K562 (cell line): ENCODE results near the gene SPHK1. TPM values are rescaled to one million over a fixed set of nuclear protein-coding genes. Genes with fewer than 3 reads are reported as not detected.

Experiments used
- ATAC-seq: fragments of 200-7000 bp; cut with Tn5 transposase; 3 replicates; pipeline ENCODE4 v1.9.1; 2020; ENCODE audit warnings: moderate library complexity
- BruUV-seq: library from RNA; stranded (reverse); fragments of 400-500 nt; replicated peaks from 2 replicates; lab custom pipeline; 2021; lab: Mats Ljungman, UMichigan
- CTCF ChIA-PET: fragments of 300-600 bp; formaldehyde crosslinking; extraction: SDS; loops from one replicate; lab custom pipeline; 2021; ENCODE audit warnings: low intra/inter-chr PET ratio; lab: Yijun Ruan, JAX
- POLR2A ChIA-PET: fragments of 300-600, 350-650 bp; sonication (Branson Sonifier 250); formaldehyde crosslinking; extraction: SDS; loops from one replicate; lab custom pipeline; 2021; ENCODE audit warnings: antibody characterized with exemption, inconsistent platforms; lab: Yijun Ruan, JAX
- DNase-seq, 4 experiments: peaks; one replicate each; pipeline versions ENCODE4 v3.0.0 to v3.0.0-alpha.2; 2011 to 2018; ENCODE audit warnings: low spot score in 3 of 4, mixed read lengths in 3 of 4; ENCODE audit errors: extremely low read depth in 1 of 4
- FAIRE-seq: peaks from 2 replicates; lab custom pipeline; 2011; peaks lifted over from hg19 to GRCh38; lab: Jason Lieb, UNC
- H2AFZ ChIP-seq: 2 replicates; pipeline ENCODE4 v1.6.0; 2011; ENCODE audit warnings: low read depth, low read length, control low read depth, inconsistent platforms
- H3K27ac ChIP-seq: fragments of 200-600 bp; 3 replicates; pipeline ENCODE4 v1.8.0; 2011; ENCODE audit warnings: low read depth, mild to moderate bottlenecking, control low read depth, inconsistent platforms, low read length, moderate library complexity, mixed read lengths; ENCODE audit errors: extremely low read depth
- H3K27me3 ChIP-seq, 2 experiments: fragments of 300-600 bp in 1 of 2; 2 replicates in 1 of 2; 3 replicates in 1 of 2; pipeline versions ENCODE4 v1.6.0 to v1.8.0; 2011; ENCODE audit warnings: inconsistent platforms in 2 of 2, low read length in 2 of 2, mild to moderate bottlenecking in 1 of 2, mixed read lengths in 1 of 2, moderate library complexity in 1 of 2; ENCODE audit not compliant: control insufficient read depth in 2 of 2, insufficient read depth in 2 of 2
- H3K36me3 ChIP-seq: fragments of 300-600 bp; 3 replicates; pipeline ENCODE4 v1.8.0; 2011; ENCODE audit warnings: mild to moderate bottlenecking, low read length, inconsistent platforms; ENCODE audit not compliant: control insufficient read depth, insufficient read depth
- H3K4me1 ChIP-seq, 2 experiments: fragments of 200-600 bp in 1 of 2; replicated peaks in 1 of 2; 2 replicates in 1 of 2; 3 replicates in 1 of 2; pipeline versions ENCODE4 v1.5.1 to v1.8.0; 2011; ENCODE audit warnings: inconsistent platforms in 2 of 2, low read length in 2 of 2, mild to moderate bottlenecking in 1 of 2, mixed read lengths in 1 of 2, moderate library complexity in 1 of 2; ENCODE audit not compliant: control insufficient read depth in 2 of 2, insufficient read depth in 2 of 2
- H3K4me2 ChIP-seq: 2 replicates; pipeline ENCODE4 v1.6.1; 2011; ENCODE audit warnings: low read length, control low read depth, inconsistent platforms, mixed read lengths; ENCODE audit not compliant: insufficient read depth
- H3K4me3 ChIP-seq: fragments of 200-600 bp; sonication (generic), shearing (Covaris generic); 2 replicates; pipeline ENCODE4 v1.5.1; 2016; ENCODE audit warnings: control low read depth, inconsistent platforms
- H3K79me2 ChIP-seq: fragments of 200-600 bp; 3 replicates; pipeline ENCODE4 v1.8.0; 2011; ENCODE audit warnings: low read length, inconsistent platforms; ENCODE audit not compliant: control insufficient read depth, insufficient read depth
- H3K9ac ChIP-seq, 2 experiments: 2 replicates each; pipeline versions ENCODE4 v1.6.0 to v1.6.1; 2011; ENCODE audit warnings: low read depth in 2 of 2, low read length in 2 of 2, control low read depth in 1 of 2, inconsistent platforms in 1 of 2, mild to moderate bottlenecking in 1 of 2, mixed read lengths in 1 of 2; ENCODE audit not compliant: insufficient read depth in 1 of 2
- H3K9me1 ChIP-seq: one replicate; pipeline ENCODE4 v1.6.0; 2011; ENCODE audit warnings: inconsistent platforms, mild to moderate bottlenecking, low read length, moderate library complexity; ENCODE audit not compliant: control insufficient read depth, insufficient read depth
- H3K9me3 ChIP-seq: replicated peaks from 2 replicates; pipeline ENCODE4 v1.5.1; 2011; ENCODE audit warnings: low read depth, low read length, inconsistent platforms; ENCODE audit not compliant: control insufficient read depth, insufficient read depth
- H4K20me1 ChIP-seq: replicated peaks from 2 replicates; pipeline ENCODE4 v1.6.1; 2011; ENCODE audit warnings: low read length, inconsistent platforms, mixed read lengths; ENCODE audit not compliant: control insufficient read depth, insufficient read depth
- NFYB ChIP-seq: IDR thresholded peaks from 2 replicates; pipeline ENCODE4 v1.6.1; 2011; ENCODE audit warnings: mild to moderate bottlenecking, moderate library complexity; ENCODE audit not compliant: insufficient read length; ENCODE audit errors: extremely low read depth
- POLR2G ChIP-seq: fragments of 200-400 bp; formaldehyde crosslinking; IDR thresholded peaks from 2 replicates; pipeline ENCODE4 v1.6.1; 2017; ENCODE audit warnings: low read depth, mild to moderate bottlenecking, antibody characterized with exemption, low read length, moderate library complexity
- SIRT6 ChIP-seq: IDR thresholded peaks from one replicate; pipeline ENCODE4 v1.6.1; 2012; ENCODE audit warnings: low read depth, mild to moderate bottlenecking, control low read depth, inconsistent platforms, low read length, moderate library complexity
- ZEB2 ChIP-seq: fragments of 450-650 bp; IDR thresholded peaks from 2 replicates; pipeline ENCODE4 v1.6.1; 2016
- WGBS: fragments of 100-300 bp; shearing (Covaris generic); methylation state at CpG from one replicate; pipeline ENCODE4 v1.1.6; 2016; ENCODE audit warnings: low coverage, mixed read lengths; ENCODE audit not compliant: insufficient coverage; ENCODE audit errors: missing lambda C conversion rate; 5-methylcytosine and 5-hydroxymethylcytosine counted together
- in situ Hi-C: fragments of 300-500 bp; cut with MboI; formaldehyde crosslinking; loops from 4 replicates; pipeline ENCODE4 v1.15.0; 2018; ENCODE audit warnings: inconsistent platforms, mixed read lengths
- intact Hi-C: fragments of 100-400 bp; cut with micrococcal nuclease; formaldehyde crosslinking; loops from 2 replicates; pipeline ENCODE4 v1.14.2; 2022
- polyA plus RNA-seq, 8 experiments: library from polyadenylated mRNA; depleted of rRNA in 4 of 8; stranded (reverse) in 5 of 8; unstranded in 3 of 8; fragments of >200 nt; fragmentation: Nextera tagmentation in 2 of 8; fragmentation: Illumina TruSeq in 1 of 8; extraction: Ambion mirVana in 2 of 8; extraction: Trizol in 1 of 8; gene quantifications; 2 replicates each; pipeline versions ENCODE4 v1.2.1 to v1.2.3, GENCODE V29; 2011 to 2014; ENCODE audit warnings: inconsistent platforms in 1 of 8, missing spikeins in 1 of 8
- total RNA-seq, 7 experiments: library from RNA; depleted of rRNA in 6 of 7; stranded (reverse); fragments of >200 nt in 6 of 7; fragmentation: Illumina TruSeq in 2 of 7; extraction: Trizol in 2 of 7; gene quantifications; 2 replicates each; pipeline versions ENCODE4 v1.2.1 to v1.2.3, GENCODE V29; 2011 to 2021; ENCODE audit warnings: low replicate concordance in 1 of 7

SPHK1 gene
- total and polyA plus RNA-seq, 9 of the 15 experiments (the other 6 are each of a cell fraction or from before 2014, with no cell fraction given): 0.21 to 60.3 (median 14.5) TPM

- POLR2A ChIA-PET: interaction anchor here (0.8 kb wide), 1 partner anchor 21 kb away, joined by 3 read pairs; no protein-coding TSS in a partner anchor
- H3K9ac ChIP-seq: no peak overlapping the region
- TF ChIP-seq SIRT6 (no peak), POLR2G (peak; percentile 38; the same call in 1 of the 2 replicates)
- TF ChIP-seq, all 486 proteins: peak for 1
- Histone ChIP-seq H3K4me3 (no peak overlapping the region), H3K27me3 (no peaks in the 10 kb centered on the region), H3K27ac (no peak overlapping the region), H3K79me2 (peaks cover 12% of the 10 kb centered on the region), H3K36me3 (peaks cover 71% of the 10 kb centered on the region), H3K4me1 (peaks cover 5 to 22% of the 10 kb centered on the region in 2 experiments; a peak in 4 of 5 replicates), H2AFZ (no peak overlapping the region), H3K9me1 (no peaks in the 10 kb centered on the region), H4K20me1 (no peaks in the 10 kb centered on the region), H3K9me3 (no peaks in the 10 kb centered on the region), H3K4me2 (no peak overlapping the region)
- in situ Hi-C loops: no loop called here
- CTCF ChIA-PET: no interaction called here
- WGBS: 96% methylated on average over 14 of the region's 21 CpGs
- FAIRE-seq (no peak), DNase-seq (no peak), ATAC-seq (no peak)
- intact Hi-C loops: no loop called here
- no TSS peak for BruUV-seq
These were observed 6.8 kb downstream of the SPHK1 start for GRCh38 chr17:76391200-76391715.

DNA sequence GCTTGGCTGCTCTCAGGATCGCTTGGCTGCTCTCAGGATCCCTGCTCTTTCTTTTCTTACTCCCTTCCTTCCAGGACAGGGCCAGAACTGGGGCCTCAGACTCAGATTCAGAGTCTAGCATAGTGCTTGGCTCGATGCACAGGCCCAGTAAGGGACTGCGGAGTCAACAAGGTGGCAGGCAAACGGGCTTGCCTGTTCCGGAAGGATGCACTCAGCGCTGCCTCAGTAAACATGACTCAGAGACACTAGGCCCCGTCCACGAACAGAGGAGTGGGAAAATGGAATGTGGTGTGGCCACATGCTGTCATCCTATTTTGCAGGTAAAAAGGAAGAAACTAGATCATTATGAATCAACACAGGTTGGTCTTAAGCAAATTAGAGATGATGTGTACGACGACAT, 9.8 kb downstream of the SPHK1 start:
- no peak overlapping the region for H3K27ac ChIP-seq
- no peak for TF ChIP-seq ZEB2
- TF ChIP-seq NFYB: no peak
- TF ChIP-seq, all 486 proteins: peak for 0
- in situ Hi-C loops: no loop called here
- ATAC-seq (no peak), FAIRE-seq (no peak), DNase-seq (no peak)
- intact Hi-C loops: no loop called here
- Histone ChIP-seq H3K9me1 (no peaks in the 10 kb centered on the region), H3K4me2 (no peak overlapping the region), H3K79me2 (no peaks in the 10 kb centered on the region), H3K9ac (no peak overlapping the region), H3K9me3 (no peaks in the 10 kb centered on the region), H3K27me3 (no peaks in the 10 kb centered on the region), H3K4me1 (peaks cover 0 to 16% of the 10 kb centered on the region in 2 experiments; a peak in 2 of 5 replicates), H2AFZ (no peak overlapping the region), H3K4me3 (no peak overlapping the region), H4K20me1 (peaks cover 23% of the 10 kb centered on the region), H3K36me3 (peaks cover 76% of the 10 kb centered on the region)
- no TSS peak for BruUV-seq
- POLR2A ChIA-PET: interaction anchor here (0.7 to 2.2 kb wide), 3 partner anchors 12 to 576 kb away, joined by 3 to 7 read pairs (median 3); no protein-coding TSS in a partner anchor
- CTCF ChIA-PET: no interaction called here
- WGBS: 92% methylated on average over 10 of the region's 10 CpGs
